ENCODE data around the gene WDSUB1. TPM values are rescaled to one million over a fixed set of nuclear protein-coding genes. Genes with fewer than 3 reads are reported as not detected.

The WDSUB1 gene
- total and polyA plus RNA-seq, 2 donors (not counting 3 experiments of a cell fraction or from before 2014, with no cell fraction given) = 4.0 to 4.8 TPM

Small RNA genes lying within 50 kb of the gene (microRNA-seq; reads per million reads assigned to microRNA genes)
- gene MIR6888 (ENCODE audit: borderline number of aligned reads, borderline replicate concordance) = not detected

Small RNA genes lying within 50 kb of the gene (small RNA-seq; reads per million reads assigned to genes)
- not detected for gene MIR6888 (ENCODE audit: insufficient read depth, insufficient read length, low read depth, low replicate concordance)
